Spleen (tissue), 7 donors: ENCODE measurements around the gene TOP1.

Source experiments
- CTCF ChIP-seq, 11 experiments: fragments of 200-600 bp in 7 of 11; fragments of 450-650 bp in 4 of 11; sonication (generic) in 4 of 11; IDR thresholded peaks in 8 of 11; conservative IDR thresholded peaks in 3 of 11; 1 replicate in 7 of 11; 2 replicates in 4 of 11; pipeline versions ENCODE4 v1.4.0 to v1.8.0; 2016 to 2021; ENCODE audit warnings: antibody characterized with exemption in 11 of 11, inconsistent platforms in 4 of 11, mild to moderate bottlenecking in 1 of 11
- POLR2A ChIP-seq, 3 donors: fragments of 450-650 bp; IDR thresholded peaks; one replicate each; pipeline ENCODE4 v1.5.1; 2017; ENCODE audit warnings: antibody characterized with exemption in 3 of 3, mild to moderate bottlenecking in 1 of 3
- donor health status: DM: no; HTN: no; CAD: no; lungs with moderate emphysema.
- donor health status: DM: no; HTN: no; CAD: no.
- donor health status: DM: no; HTN: no; CAD: no.

- no peak for TF ChIP-seq CTCF (IDR thresholded peaks at IDR 0.05 in 8 of 11, conservative IDR thresholded peaks at IDR 0.05 in 3 of 11)
- TF ChIP-seq POLR2A (IDR thresholded peaks at IDR 0.05) = no peak
Observed at GRCh38 chr20:41030531-41031242, 2.1 kb downstream of the TOP1 start.
